Dermis blood vessel endothelial cell (primary cell): ENCODE measurements around the gene THUMPD3. TPM values are rescaled to one million over a fixed set of nuclear protein-coding genes. Genes with fewer than 3 reads are reported as not detected.

Source experiments
- DNase-seq: peaks from one replicate; pipeline ENCODE4 v3.0.0; 2010
- total RNA-seq: library from RNA; depleted of rRNA; stranded (reverse); fragments of >200 nt; gene quantifications from 2 replicates; pipeline ENCODE4 v1.2.3, GENCODE V29; 2014

THUMPD3 gene
- total RNA-seq, 1 donor from 2014 or later: 23.5 TPM

GRCh38 chr3:9422712-9423424 lies 60.0 kb downstream of the THUMPD3 start:
- peak; percentile 98 for DNase-seq

GRCh38 chr3:9428411-9428810 lies 65.6 kb downstream of the THUMPD3 start:
- no peak for DNase-seq

- no peak for DNase-seq
These were observed 67.9 kb downstream of the THUMPD3 start for GRCh38 chr3:9430733-9431132.

- no peak for DNase-seq
These were observed 71.0 kb downstream of the THUMPD3 start for GRCh38 chr3:9433627-9434521.

- no peak for DNase-seq
These were observed 72.5 kb downstream of the THUMPD3 start for GRCh38 chr3:9435316-9435715.

Other genes starting within 250 kb of the THUMPD3 start
- 3.4 and 7.1 TPM in 2 replicates for gene SRGAP3, start 113.4 kb upstream of the THUMPD3 start, total RNA-seq
- 48.0 and 73.4 TPM in 2 replicates for gene SETD5, start 34.6 kb downstream of the THUMPD3 start, total RNA-seq
- gene LHFPL4, start 190.8 kb downstream of the THUMPD3 start, total RNA-seq: not detected in 2 replicates